HEK293 (cell line): ENCODE results near the gene PAQR9.

Experiments used
- CTCF ChIA-PET: fragments of 350-600 bp; formaldehyde crosslinking; extraction: SDS; loops from one replicate; lab custom pipeline; 2021; ENCODE audit warnings: antibody characterized with exemption; lab: Yijun Ruan, JAX
- POLR2A ChIA-PET: fragments of 300-600 bp; formaldehyde crosslinking; extraction: SDS; loops from one replicate; lab custom pipeline; 2020; ENCODE audit warnings: antibody characterized with exemption, inconsistent platforms; lab: Yijun Ruan, JAX
- H3K27ac ChIP-seq: fragments of 200-500 bp; sonication (Bioruptor generic); 2 replicates; pipeline ENCODE4 v1.5.1; 2014; ENCODE audit warnings: low read depth, low read length, control low read depth, inconsistent platforms; ENCODE audit errors: extremely low read depth
- H3K36me3 ChIP-seq, 2 experiments: fragments of 200-500 bp in 1 of 2; sonication (Bioruptor generic) in 1 of 2; 1 replicate in 1 of 2; 2 replicates in 1 of 2; pipeline ENCODE4 v1.5.1; 2014 to 2017; ENCODE audit warnings: inconsistent platforms in 2 of 2, low read length in 2 of 2; ENCODE audit not compliant: control insufficient read depth in 2 of 2, insufficient read depth in 1 of 2
- H3K4me1 ChIP-seq: fragments of 200-500 bp; sonication (Bioruptor generic); 2 replicates; pipeline ENCODE4 v1.5.1; 2014; ENCODE audit warnings: mild to moderate bottlenecking, low read length, inconsistent platforms; ENCODE audit not compliant: control insufficient read depth, insufficient read depth
- H3K4me3 ChIP-seq: 2 replicates; pipeline ENCODE4 v1.5.1; 2011; ENCODE audit warnings: low read depth, mild to moderate bottlenecking, control low read depth, low read length, moderate library complexity
- H3K9me3 ChIP-seq: fragments of 200-500 bp; sonication (Bioruptor generic); 2 replicates; pipeline ENCODE4 v1.5.1; 2014; ENCODE audit warnings: low read depth, low read length, inconsistent platforms; ENCODE audit not compliant: control insufficient read depth, insufficient read depth
- BCL11A ChIP-seq: fragments of 450-650 bp; formaldehyde crosslinking; IDR thresholded peaks from 2 replicates; pipeline ENCODE4 v1.5.1; 2016; ENCODE audit warnings: low read depth, missing biosample characterization, missing genetic modification characterization
- GLIS2 ChIP-seq: fragments of 450-650 bp; formaldehyde crosslinking; IDR thresholded peaks from 2 replicates; pipeline ENCODE4 v1.5.1; 2016; ENCODE audit warnings: missing biosample characterization, missing genetic modification characterization
- KLF16 ChIP-seq: fragments of 450-650 bp; formaldehyde crosslinking; IDR thresholded peaks from 2 replicates; pipeline ENCODE4 v1.5.1; 2017; ENCODE audit warnings: missing biosample characterization, missing genetic modification characterization
- MEIS1 ChIP-seq: sonication (generic); formaldehyde crosslinking; IDR thresholded peaks from 2 replicates; pipeline ENCODE4 v1.8.1; 2022; ENCODE audit warnings: missing genetic modification reagents, mild to moderate bottlenecking, borderline replicate concordance
- OVOL3 ChIP-seq: fragments of 450-650 bp; formaldehyde crosslinking; IDR thresholded peaks from 2 replicates; pipeline ENCODE4 v1.5.1; 2016; ENCODE audit warnings: missing biosample characterization, missing genetic modification characterization
- REPIN1 ChIP-seq: fragments of 450-650 bp; formaldehyde crosslinking; IDR thresholded peaks from 2 replicates; pipeline ENCODE4 v1.5.1; 2017; ENCODE audit warnings: missing biosample characterization, missing genetic modification characterization, low read depth
- SETDB1 ChIP-seq: IDR thresholded peaks from one replicate; pipeline ENCODE4 v1.6.1; 2017; ENCODE audit warnings: mild to moderate bottlenecking, low read length, moderate library complexity, mixed read lengths; ENCODE audit not compliant: insufficient read length
- TCF7L2 ChIP-seq: IDR thresholded peaks from 2 replicates; pipeline ENCODE4 v1.6.1; 2011; ENCODE audit warnings: low read depth, mild to moderate bottlenecking, inconsistent platforms, low read length, moderate library complexity, borderline replicate concordance
- ZBTB20 ChIP-seq: fragments of 450-650 bp; formaldehyde crosslinking; IDR thresholded peaks from 2 replicates; pipeline ENCODE4 v1.5.1; 2016; ENCODE audit warnings: missing biosample characterization, missing genetic modification characterization
- ZBTB21 ChIP-seq: fragments of 450-650 bp; formaldehyde crosslinking; IDR thresholded peaks from 2 replicates; pipeline ENCODE4 v1.5.1; 2017; ENCODE audit warnings: missing biosample characterization, missing genetic modification characterization
- ZFHX2 ChIP-seq: fragments of 450-650 bp; formaldehyde crosslinking; conservative IDR thresholded peaks from 2 replicates; pipeline ENCODE4 v1.5.1; 2016; ENCODE audit warnings: missing biosample characterization, missing genetic modification characterization
- ZFP69B ChIP-seq: fragments of 450-650 bp; formaldehyde crosslinking; IDR thresholded peaks from 2 replicates; pipeline ENCODE4 v1.5.1; 2016; ENCODE audit warnings: missing biosample characterization, missing genetic modification characterization
- ZNF16 ChIP-seq: fragments of 450-650 bp; formaldehyde crosslinking; IDR thresholded peaks from 2 replicates; pipeline ENCODE4 v1.5.1; 2016; ENCODE audit warnings: low read depth, missing biosample characterization, missing genetic modification characterization
- ZNF184 ChIP-seq: fragments of 450-650 bp; IDR thresholded peaks from 2 replicates; pipeline ENCODE4 v1.5.1; 2018; ENCODE audit warnings: missing biosample characterization, mild to moderate bottlenecking, missing genetic modification characterization
- ZNF19 ChIP-seq: fragments of 450-650 bp; formaldehyde crosslinking; IDR thresholded peaks from 2 replicates; pipeline ENCODE4; 2016; ENCODE audit warnings: missing biosample characterization, missing genetic modification characterization, low read depth
- ZNF274 ChIP-seq, 2 experiments: fragments of 200-500 bp in 1 of 2; fragments of 450-650 bp in 1 of 2; sonication (Bioruptor generic) in 1 of 2; formaldehyde crosslinking in 1 of 2; IDR thresholded peaks; 2 replicates each; pipeline versions ENCODE4 v1.5.1 to v1.6.1; 2014 to 2016; ENCODE audit warnings: borderline replicate concordance in 1 of 2, inconsistent platforms in 1 of 2, low read length in 1 of 2, missing biosample characterization in 1 of 2, missing genetic modification characterization in 1 of 2
- ZNF394 ChIP-seq: fragments of 450-650 bp; formaldehyde crosslinking; IDR thresholded peaks from 2 replicates; pipeline ENCODE4 v1.5.1; 2016; ENCODE audit warnings: missing biosample characterization, missing genetic modification characterization, mild to moderate bottlenecking, moderate library complexity, borderline replicate concordance
- ZNF501 ChIP-seq: fragments of 450-650 bp; formaldehyde crosslinking; IDR thresholded peaks from 2 replicates; pipeline ENCODE4 v1.5.1; 2016; ENCODE audit warnings: missing biosample characterization, missing genetic modification characterization
- ZNF521 ChIP-seq: fragments of 450-650 bp; formaldehyde crosslinking; IDR thresholded peaks from 2 replicates; pipeline ENCODE4 v1.5.1; 2017; ENCODE audit warnings: missing biosample characterization, mild to moderate bottlenecking, missing genetic modification characterization
- ZNF549 ChIP-seq: fragments of 450-650 bp; IDR thresholded peaks from 2 replicates; pipeline ENCODE4 v1.5.1; 2018; ENCODE audit warnings: missing biosample characterization, missing genetic modification characterization, mild to moderate bottlenecking, inconsistent platforms, moderate library complexity
- ZNF555 ChIP-seq: fragments of 450-650 bp; formaldehyde crosslinking; conservative IDR thresholded peaks from 2 replicates; pipeline ENCODE4 v1.5.1; 2017; ENCODE audit warnings: missing biosample characterization, mild to moderate bottlenecking, missing genetic modification characterization, inconsistent platforms
- ZNF623 ChIP-seq: fragments of 450-650 bp; formaldehyde crosslinking; IDR thresholded peaks from 2 replicates; pipeline ENCODE4 v1.5.1; 2016; ENCODE audit warnings: missing biosample characterization, missing genetic modification characterization
- ZNF624 ChIP-seq: fragments of 450-650 bp; formaldehyde crosslinking; IDR thresholded peaks from 2 replicates; pipeline ENCODE4 v1.5.1; 2017; ENCODE audit warnings: missing biosample characterization, missing genetic modification characterization
- ZNF660 ChIP-seq: fragments of 450-650 bp; IDR thresholded peaks from 2 replicates; pipeline ENCODE4 v1.5.1; 2018; ENCODE audit warnings: missing biosample characterization, mild to moderate bottlenecking, missing genetic modification characterization
- ZNF768 ChIP-seq: fragments of 450-650 bp; formaldehyde crosslinking; IDR thresholded peaks from 2 replicates; pipeline ENCODE4 v1.5.1; 2018; ENCODE audit warnings: missing biosample characterization, mild to moderate bottlenecking, missing genetic modification characterization
- ZNF785 ChIP-seq: fragments of 450-650 bp; formaldehyde crosslinking; IDR thresholded peaks from 2 replicates; pipeline ENCODE4 v1.5.1; 2016; ENCODE audit warnings: missing biosample characterization, missing genetic modification characterization
- ZNF791 ChIP-seq: fragments of 450-650 bp; formaldehyde crosslinking; IDR thresholded peaks from 2 replicates; pipeline ENCODE4 v1.5.1; 2016; ENCODE audit warnings: missing biosample characterization, missing genetic modification characterization
- ZSCAN23 ChIP-seq: fragments of 450-650 bp; formaldehyde crosslinking; IDR thresholded peaks from 2 replicates; pipeline ENCODE4 v1.5.1; 2016; ENCODE audit warnings: missing biosample characterization, missing genetic modification characterization
- TF ChIP-seq, protein P1 (sequence below): fragments of 450-650 bp; formaldehyde crosslinking; optimal IDR thresholded peaks from 2 replicates; pipeline ENCODE3; 2016; ENCODE audit warnings: missing biosample characterization, mild to moderate bottlenecking, missing genetic modification characterization
- TF ChIP-seq, protein P2 (sequence below): fragments of 450-650 bp; IDR thresholded peaks from 2 replicates; pipeline ENCODE4 v1.5.1; 2018; ENCODE audit warnings: missing biosample characterization, mild to moderate bottlenecking, missing genetic modification characterization
- TF ChIP-seq, protein P3 (sequence below): fragments of 450-650 bp; formaldehyde crosslinking; IDR thresholded peaks from 2 replicates; pipeline ENCODE4 v1.5.1; 2016; ENCODE audit warnings: missing biosample characterization, missing genetic modification characterization
- TF ChIP-seq, protein P4 (sequence below): fragments of 450-650 bp; formaldehyde crosslinking; IDR thresholded peaks from 2 replicates; pipeline ENCODE4 v1.5.0; 2017; ENCODE audit warnings: missing biosample characterization, missing genetic modification characterization, borderline replicate concordance

The PAQR9 gene

DNA sequence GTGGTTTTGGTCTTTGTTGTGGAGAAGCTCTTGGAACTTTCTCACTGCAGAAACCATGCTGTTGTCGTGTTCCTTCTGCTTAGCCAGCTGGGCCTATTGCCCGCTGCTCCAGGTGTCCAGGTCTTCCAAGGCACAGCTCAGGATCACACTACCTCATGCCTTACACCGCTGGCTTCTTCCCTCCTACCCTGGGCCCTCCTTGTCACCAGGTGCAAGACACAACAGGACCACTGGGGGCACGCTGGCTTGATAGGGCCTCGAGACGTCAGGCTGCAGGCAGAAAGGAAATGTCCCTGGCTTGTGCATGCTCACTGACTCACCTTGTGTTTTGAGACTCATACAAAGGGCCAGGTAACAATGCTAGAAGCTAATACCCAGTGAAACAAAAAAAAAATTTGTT lies 32.3 kb downstream of the PAQR9 start:
- Histone ChIP-seq H3K4me3 (no peak overlapping the region), H3K9me3 (no peaks in the 10 kb centered on the region), H3K36me3 (no peaks in the 10 kb centered on the region), H3K4me1 (no peaks in the 10 kb centered on the region), H3K27ac (no peak overlapping the region)
- ChIA-PET CTCF (interaction anchor here (0.6 to 2.2 kb wide), 9 partner anchors 9 to 344 kb away, joined by 3 to 10 read pairs (median 4); no protein-coding TSS in a partner anchor), POLR2A (no interaction called here)
- TF ChIP-seq ZFHX2 (tag by site-specific recombination) (no peak), ZNF555 (tag by site-specific recombination) (no peak), MEIS1 (CRISPR knock-in tag) (no peak), ZNF521 (no peak), ZNF785 (no peak), KLF16 (no peak), ZNF501 (no peak), ZFP69B (no peak), ZNF184 (no peak), ZNF624 (tag by site-specific recombination) (no peak), ZBTB20 (tag by site-specific recombination) (no peak), OVOL3 (tag by site-specific recombination) (no peak), REPIN1 (tag by site-specific recombination) (no peak), ZSCAN23 (tag by site-specific recombination) (no peak)
- TF ChIP-seq, protein P1, sequence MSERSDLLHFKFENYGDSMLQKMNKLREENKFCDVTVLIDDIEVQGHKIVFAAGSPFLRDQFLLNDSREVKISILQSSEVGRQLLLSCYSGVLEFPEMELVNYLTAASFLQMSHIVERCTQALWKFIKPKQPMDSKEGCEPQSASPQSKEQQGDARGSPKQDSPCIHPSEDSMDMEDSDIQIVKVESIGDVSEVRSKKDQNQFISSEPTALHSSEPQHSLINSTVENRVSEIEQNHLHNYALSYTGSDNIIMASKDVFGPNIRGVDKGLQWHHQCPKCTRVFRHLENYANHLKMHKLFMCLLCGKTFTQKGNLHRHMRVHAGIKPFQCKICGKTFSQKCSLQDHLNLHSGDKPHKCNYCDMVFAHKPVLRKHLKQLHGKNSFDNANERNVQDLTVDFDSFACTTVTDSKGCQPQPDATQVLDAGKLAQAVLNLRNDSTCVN, result no peak

DNA sequence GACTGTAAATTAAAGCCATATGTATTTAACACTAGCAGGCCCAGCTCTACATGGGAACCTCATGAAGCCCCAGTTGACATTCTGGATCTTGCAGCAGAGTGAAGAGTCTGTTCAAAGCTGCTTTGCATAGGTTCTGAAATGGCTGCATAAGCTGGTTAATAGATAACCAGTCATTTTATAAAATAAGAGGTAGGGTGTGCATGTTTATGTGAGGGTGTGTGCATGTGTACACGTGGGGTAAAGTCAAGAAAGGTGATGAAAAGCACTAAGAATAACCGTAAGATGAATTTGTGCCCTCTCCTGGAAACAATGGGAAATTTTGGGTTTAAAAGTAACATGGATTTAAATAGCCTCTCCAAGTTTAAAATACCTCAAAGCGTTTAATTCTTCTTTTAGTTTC lies 33.0 kb downstream of the PAQR9 start:
- POLR2A ChIA-PET, result no interaction called here
- H3K36me3 ChIP-seq, result no peaks in the 10 kb centered on the region
- H3K27ac ChIP-seq, result no peak overlapping the region
- no peaks in the 10 kb centered on the region for H3K9me3 ChIP-seq
- H3K4me1 ChIP-seq, result no peaks in the 10 kb centered on the region
- TF ChIP-seq TCF7L2, result no peak
- no peak for TF ChIP-seq ZFP69B
- TF ChIP-seq ZNF768 (tag by site-specific recombination), result no peak
- TF ChIP-seq, protein P2, sequence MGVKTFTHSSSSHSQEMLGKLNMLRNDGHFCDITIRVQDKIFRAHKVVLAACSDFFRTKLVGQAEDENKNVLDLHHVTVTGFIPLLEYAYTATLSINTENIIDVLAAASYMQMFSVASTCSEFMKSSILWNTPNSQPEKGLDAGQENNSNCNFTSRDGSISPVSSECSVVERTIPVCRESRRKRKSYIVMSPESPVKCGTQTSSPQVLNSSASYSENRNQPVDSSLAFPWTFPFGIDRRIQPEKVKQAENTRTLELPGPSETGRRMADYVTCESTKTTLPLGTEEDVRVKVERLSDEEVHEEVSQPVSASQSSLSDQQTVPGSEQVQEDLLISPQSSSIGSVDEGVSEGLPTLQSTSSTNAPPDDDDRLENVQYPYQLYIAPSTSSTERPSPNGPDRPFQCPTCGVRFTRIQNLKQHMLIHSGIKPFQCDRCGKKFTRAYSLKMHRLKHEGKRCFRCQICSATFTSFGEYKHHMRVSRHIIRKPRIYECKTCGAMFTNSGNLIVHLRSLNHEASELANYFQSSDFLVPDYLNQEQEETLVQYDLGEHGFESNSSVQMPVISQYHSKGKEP (tag by site-specific recombination), result no peak
- TF ChIP-seq BCL11A (tag by site-specific recombination), result no peak
- TF ChIP-seq ZNF623 (tag by site-specific recombination), result no peak
- TF ChIP-seq ZNF791 (tag by site-specific recombination), result no peak
- TF ChIP-seq ZBTB21 (tag by site-specific recombination), result no peak
- no peak for TF ChIP-seq ZNF19 (tag by site-specific recombination)
- TF ChIP-seq SETDB1, result no peak
- TF ChIP-seq ZNF660 (tag by site-specific recombination), result no peak
- no peak for TF ChIP-seq OVOL3 (tag by site-specific recombination)
- TF ChIP-seq, protein P3, sequence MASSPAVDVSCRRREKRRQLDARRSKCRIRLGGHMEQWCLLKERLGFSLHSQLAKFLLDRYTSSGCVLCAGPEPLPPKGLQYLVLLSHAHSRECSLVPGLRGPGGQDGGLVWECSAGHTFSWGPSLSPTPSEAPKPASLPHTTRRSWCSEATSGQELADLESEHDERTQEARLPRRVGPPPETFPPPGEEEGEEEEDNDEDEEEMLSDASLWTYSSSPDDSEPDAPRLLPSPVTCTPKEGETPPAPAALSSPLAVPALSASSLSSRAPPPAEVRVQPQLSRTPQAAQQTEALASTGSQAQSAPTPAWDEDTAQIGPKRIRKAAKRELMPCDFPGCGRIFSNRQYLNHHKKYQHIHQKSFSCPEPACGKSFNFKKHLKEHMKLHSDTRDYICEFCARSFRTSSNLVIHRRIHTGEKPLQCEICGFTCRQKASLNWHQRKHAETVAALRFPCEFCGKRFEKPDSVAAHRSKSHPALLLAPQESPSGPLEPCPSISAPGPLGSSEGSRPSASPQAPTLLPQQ, result no peak
- TF ChIP-seq ZNF274 (IDR thresholded peaks at IDR 0.05; ENCODE audit: low read length), result no peak
- TF ChIP-seq ZNF274 (tag by site-specific recombination; IDR thresholded peaks at IDR 0.05; ENCODE audit: borderline replicate concordance), result no peak
- TF ChIP-seq GLIS2 (tag by site-specific recombination), result no peak
- TF ChIP-seq ZNF394 (tag by site-specific recombination), result no peak
- no peak for TF ChIP-seq ZNF16 (tag by site-specific recombination)
- TF ChIP-seq, protein P4, sequence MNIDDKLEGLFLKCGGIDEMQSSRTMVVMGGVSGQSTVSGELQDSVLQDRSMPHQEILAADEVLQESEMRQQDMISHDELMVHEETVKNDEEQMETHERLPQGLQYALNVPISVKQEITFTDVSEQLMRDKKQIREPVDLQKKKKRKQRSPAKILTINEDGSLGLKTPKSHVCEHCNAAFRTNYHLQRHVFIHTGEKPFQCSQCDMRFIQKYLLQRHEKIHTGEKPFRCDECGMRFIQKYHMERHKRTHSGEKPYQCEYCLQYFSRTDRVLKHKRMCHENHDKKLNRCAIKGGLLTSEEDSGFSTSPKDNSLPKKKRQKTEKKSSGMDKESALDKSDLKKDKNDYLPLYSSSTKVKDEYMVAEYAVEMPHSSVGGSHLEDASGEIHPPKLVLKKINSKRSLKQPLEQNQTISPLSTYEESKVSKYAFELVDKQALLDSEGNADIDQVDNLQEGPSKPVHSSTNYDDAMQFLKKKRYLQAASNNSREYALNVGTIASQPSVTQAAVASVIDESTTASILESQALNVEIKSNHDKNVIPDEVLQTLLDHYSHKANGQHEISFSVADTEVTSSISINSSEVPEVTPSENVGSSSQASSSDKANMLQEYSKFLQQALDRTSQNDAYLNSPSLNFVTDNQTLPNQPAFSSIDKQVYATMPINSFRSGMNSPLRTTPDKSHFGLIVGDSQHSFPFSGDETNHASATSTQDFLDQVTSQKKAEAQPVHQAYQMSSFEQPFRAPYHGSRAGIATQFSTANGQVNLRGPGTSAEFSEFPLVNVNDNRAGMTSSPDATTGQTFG (tag by site-specific recombination), result no peak
- TF ChIP-seq ZNF549 (tag by site-specific recombination), result no peak
- no peak overlapping the region for H3K4me3 ChIP-seq
- CTCF ChIA-PET, result interaction anchor here (0.6 to 2.2 kb wide), 9 partner anchors 9 to 343 kb away, joined by 3 to 10 read pairs (median 4); no protein-coding TSS in a partner anchor
